Activated CD8-positive, alpha-beta T cell treated with anti-CD3 and anti-CD28 coated beads for 36 hours (primary cell): ENCODE measurements around the gene KIF3A. TPM values are rescaled to one million over a fixed set of nuclear protein-coding genes. Genes with fewer than 3 reads are reported as not detected.

ENCODE experiments used
- ATAC-seq: fragments of 200-7000 bp; cut with Tn5 transposase; one replicate; pipeline ENCODE4 v1.10.0; 2021; ENCODE audit warnings: mild to moderate bottlenecking, moderate library complexity
- CTCF ChIA-PET: fragments of 350-600 bp; sonication (Branson Sonifier 250); formaldehyde crosslinking; loops from one replicate; lab custom pipeline; 2021; ENCODE audit warnings: antibody characterized with exemption; lab: Charles Lee
- POLR2A ChIA-PET: fragments of 350-600 bp; sonication (Branson Sonifier 250); formaldehyde crosslinking; loops from one replicate; lab custom pipeline; 2021; ENCODE audit warnings: antibody characterized with exemption; lab: Charles Lee
- DNase-seq: peaks from one replicate; pipeline ENCODE4 v3.0.0-alpha.2; 2020
- H3K27ac Mint-ChIP-seq: one replicate; pipeline ENCODE4 v1.8.0; 2021; ENCODE audit warnings: mild to moderate bottlenecking, mixed read lengths
- H3K27me3 Mint-ChIP-seq: one replicate; pipeline ENCODE4 v1.8.0; 2021; ENCODE audit warnings: mixed read lengths
- H3K36me3 Mint-ChIP-seq: one replicate; pipeline ENCODE4 v1.8.0; 2021; ENCODE audit warnings: low read depth, mixed read lengths
- H3K4me1 Mint-ChIP-seq: one replicate; pipeline ENCODE4 v1.8.0; 2021; ENCODE audit warnings: low read depth, mixed read lengths
- H3K4me3 Mint-ChIP-seq: one replicate; pipeline ENCODE4 v1.8.0; 2021; ENCODE audit warnings: mild to moderate bottlenecking, moderate library complexity, mixed read lengths
- H3K9me3 Mint-ChIP-seq: one replicate; pipeline ENCODE4 v1.8.0; 2021; ENCODE audit warnings: mixed read lengths
- CTCF ChIP-seq: fragments of 200-600 bp; IDR thresholded peaks from one replicate; pipeline ENCODE4 v1.8.0; 2022; ENCODE audit warnings: antibody characterized with exemption, mild to moderate bottlenecking
- intact Hi-C: fragments of 100-400 bp; cut with micrococcal nuclease; formaldehyde crosslinking; loops from one replicate; pipeline ENCODE4 v1.10.0; 2022
- total RNA-seq, 2 experiments: library from RNA; stranded (reverse); gene quantifications; one replicate each; pipeline ENCODE4 v1.2.3, GENCODE V29; 2021

Gene KIF3A
- total RNA-seq, 2 experiments from 2014 or later = 16.4 to 17.0 TPM

GRCh38 chr5:132764671-132765238, 27.4 kb upstream of the KIF3A start:
- no peak overlapping the region for H3K4me3 Mint-ChIP-seq
- TF ChIP-seq CTCF = no peak
- POLR2A ChIA-PET = interaction anchor here (1.3 to 1.7 kb wide), 4 partner anchors 8 to 11 kb away, joined by 4 to 5 read pairs (median 5); no protein-coding TSS in a partner anchor
- no peaks in the 10 kb centered on the region for H3K36me3 Mint-ChIP-seq
- intact Hi-C loops = no loop called here
- H3K27me3 Mint-ChIP-seq = no peaks in the 10 kb centered on the region
- CTCF ChIA-PET = interaction anchor here (0.8 kb wide), 1 partner anchor 78 kb away, joined by 3 read pairs; no protein-coding TSS in a partner anchor
- ATAC-seq = no peak
- no peaks in the 10 kb centered on the region for H3K4me1 Mint-ChIP-seq
- no peaks in the 10 kb centered on the region for H3K9me3 Mint-ChIP-seq
- no peak for DNase-seq
- H3K27ac Mint-ChIP-seq = no peak overlapping the region

GRCh38 chr5:132764051-132764450, 26.7 kb upstream of the KIF3A start:
- DNase-seq = no peak
- H3K9me3 Mint-ChIP-seq = no peaks in the 10 kb centered on the region
- no peak for ATAC-seq
- CTCF ChIA-PET = no interaction called here
- no peak overlapping the region for H3K27ac Mint-ChIP-seq
- H3K36me3 Mint-ChIP-seq = no peaks in the 10 kb centered on the region
- H3K4me3 Mint-ChIP-seq = no peak overlapping the region
- intact Hi-C loops = no loop called here
- POLR2A ChIA-PET = no interaction called here
- no peaks in the 10 kb centered on the region for H3K4me1 Mint-ChIP-seq
- no peak for TF ChIP-seq CTCF
- H3K27me3 Mint-ChIP-seq = no peaks in the 10 kb centered on the region

- ATAC-seq (no peak), DNase-seq (no peak)
- CTCF ChIA-PET = interaction anchor here (1.1 kb wide), 1 partner anchor 236 kb away, joined by 3 read pairs; no protein-coding TSS in a partner anchor
- no peak overlapping the region for H3K4me3 Mint-ChIP-seq
- no peaks in the 10 kb centered on the region for H3K9me3 Mint-ChIP-seq
- no peak overlapping the region for H3K27ac Mint-ChIP-seq
- no peaks in the 10 kb centered on the region for H3K4me1 Mint-ChIP-seq
- POLR2A ChIA-PET = interaction anchor here (0.9 to 1.0 kb wide), 2 partner anchors 10 to 14 kb away, joined by 3 to 4 read pairs; no protein-coding TSS in a partner anchor
- no peaks in the 10 kb centered on the region for H3K36me3 Mint-ChIP-seq
- no peaks in the 10 kb centered on the region for H3K27me3 Mint-ChIP-seq
- no peak for TF ChIP-seq CTCF
- intact Hi-C loops = no loop called here
Measured at GRCh38 chr5:132763181-132764036, 26.1 kb upstream of the KIF3A start.

- Mint-ChIP-seq H3K27ac (no peak overlapping the region), H3K4me1 (no peaks in the 10 kb centered on the region), H3K27me3 (no peaks in the 10 kb centered on the region), H3K9me3 (no peaks in the 10 kb centered on the region), H3K4me3 (no peak overlapping the region), H3K36me3 (no peaks in the 10 kb centered on the region)
- intact Hi-C loops = no loop called here
- ChIA-PET CTCF (interaction anchor here (1.1 kb wide), 1 partner anchor 235 kb away, joined by 3 read pairs; no protein-coding TSS in a partner anchor), POLR2A (interaction anchor here (0.9 to 1.0 kb wide), 2 partner anchors 9 to 15 kb away, joined by 3 to 4 read pairs; no protein-coding TSS in a partner anchor)
- no peak for TF ChIP-seq CTCF
- ATAC-seq (no peak), DNase-seq (no peak)
Measured at GRCh38 chr5:132762246-132763000, 25.1 kb upstream of the KIF3A start.
